Measurements from ENCODE around the gene ZNF469. TPM values are rescaled to one million over a fixed set of nuclear protein-coding genes. Genes with fewer than 3 reads are reported as not detected.

Gene ZNF469
- total RNA-seq, 1 experiment from 2014 or later, result 3.2 TPM

- TF ChIP-seq ARID4B (CRISPR knock-in tag; IDR thresholded peaks at IDR 0.05; ENCODE audit: borderline replicate concordance) (no peak), ZNF219 (CRISPR knock-in tag; IDR thresholded peaks at IDR 0.05; ENCODE audit: borderline replicate concordance) (no peak), FOXP4 (CRISPR knock-in tag; IDR thresholded peaks at IDR 0.05) (no peak), ZNF396 (CRISPR knock-in tag; IDR thresholded peaks at IDR 0.05; ENCODE audit: borderline replicate concordance) (no peak), FOXP1 (CRISPR knock-in tag; IDR thresholded peaks at IDR 0.05; ENCODE audit: borderline replicate concordance) (no peak), ZMAT4 (CRISPR knock-in tag; IDR thresholded peaks at IDR 0.05) (no peak), ATF6 (CRISPR knock-in tag; IDR thresholded peaks at IDR 0.05) (no peak), ZNF317 (CRISPR knock-in tag; IDR thresholded peaks at IDR 0.05; ENCODE audit: borderline replicate concordance, low read depth) (no peak), KAT7 (CRISPR knock-in tag; IDR thresholded peaks at IDR 0.05; ENCODE audit: borderline replicate concordance) (no peak), SMAD4 (CRISPR knock-in tag; IDR thresholded peaks at IDR 0.05) (no peak), SMAD3 (CRISPR knock-in tag; IDR thresholded peaks at IDR 0.05; ENCODE audit: borderline replicate concordance) (no peak), EMX1 (CRISPR knock-in tag; IDR thresholded peaks at IDR 0.05) (no peak), GTF2I (CRISPR knock-in tag; conservative IDR thresholded peaks at IDR 0.05) (no peak), ZNF121 (CRISPR knock-in tag; IDR thresholded peaks at IDR 0.05) (no peak), ESRRA (CRISPR knock-in tag; IDR thresholded peaks at IDR 0.05; ENCODE audit: borderline replicate concordance) (no peak)
Measured at GRCh38 chr16:88407807-88408206, 25.0 kb downstream of the ZNF469 start (continued).

GRCh38 chr16:88408561-88409142 is 25.9 kb downstream of the ZNF469 start:
- H3K36me3 Mint-ChIP-seq, result no peaks in the 10 kb centered on the region
- DNase-seq (ENCODE audit: low spot score) (no peak), ATAC-seq (no peak)
- no peaks in the 10 kb centered on the region for H3K9me3 Mint-ChIP-seq
- ChIA-PET CTCF (no interaction called here), POLR2A (no interaction called here)
- no peaks in the 10 kb centered on the region for H3K4me1 Mint-ChIP-seq
- TF ChIP-seq IRF2 (CRISPR knock-in tag; IDR thresholded peaks at IDR 0.05; ENCODE audit: borderline replicate concordance, low read depth), result no peak
- TF ChIP-seq GABPB1 (CRISPR knock-in tag; IDR thresholded peaks at IDR 0.05), result no peak
- TF ChIP-seq NR3C1 (CRISPR knock-in tag; conservative IDR thresholded peaks at IDR 0.05; ENCODE audit: low read depth), result no peak
- no peak for TF ChIP-seq EMX1 (CRISPR knock-in tag; IDR thresholded peaks at IDR 0.05)
- TF ChIP-seq USF1 (CRISPR knock-in tag; IDR thresholded peaks at IDR 0.05), result no peak
- TF ChIP-seq JAZF1 (CRISPR knock-in tag; IDR thresholded peaks at IDR 0.05), result no peak
- TF ChIP-seq ZNF317 (CRISPR knock-in tag; IDR thresholded peaks at IDR 0.05; ENCODE audit: borderline replicate concordance, low read depth), result no peak
- no peak overlapping the region for H3K4me3 Mint-ChIP-seq
- no peak overlapping the region for H3K27ac Mint-ChIP-seq
- H3K27me3 Mint-ChIP-seq (ENCODE audit: low read depth), result no peaks in the 10 kb centered on the region; the same call in 1 of the 2 replicates

Data from WTC11 (cell line).